ENCODE measurements around the gene FER. TPM values are rescaled to one million over a fixed set of nuclear protein-coding genes. Genes with fewer than 3 reads are reported as not detected.
A peak's percentile ranks its signal among the peaks of the same experiment; 100 is the strongest.

Gene FER
- polyA plus RNA-seq, 3 donors: 2.4 to 14.7 (median 6.2) TPM

GRCh38 chr5:109199799-109200620, 452.3 kb downstream of the FER start:
- Histone ChIP-seq H3K27ac (ENCODE audit: low read depth in 1 of 2, low read length in 2 of 2) (no peak overlapping the region), H3K9ac (ENCODE audit: insufficient read depth, low read length, poor library complexity, severe bottlenecking) (no peak overlapping the region), H3K36me3 (replicated peaks in 1 of 2; ENCODE audit: control insufficient read depth in 1 of 2, insufficient read depth in 2 of 2, low read length in 2 of 2) (no peaks in the 10 kb centered on the region), H3K4me1 (ENCODE audit: control insufficient read depth in 1 of 2, insufficient read depth in 2 of 2, low read length in 2 of 2) (no peaks in the 10 kb centered on the region), H3K27me3 (ENCODE audit: control insufficient read depth in 2 of 2, insufficient read depth in 2 of 2, low read length in 2 of 2) (no peaks in the 10 kb centered on the region), H3K4me2 (replicated peaks; ENCODE audit: extremely low read depth, low read length, poor library complexity, severe bottlenecking) (no peak overlapping the region), H3K79me2 (ENCODE audit: insufficient read depth, low read length) (no peaks in the 10 kb centered on the region), H3K4me3 (replicated peaks in 1 of 3; ENCODE audit: low read depth in 2 of 3, low read length in 3 of 3) (no peak overlapping the region), H3K9me3 (replicated peaks in 1 of 2; ENCODE audit: control insufficient read depth in 1 of 2, insufficient read depth in 1 of 2, low read length in 2 of 2) (no peaks in the 10 kb centered on the region), H4K20me1 (ENCODE audit: insufficient read depth, low read length) (no peaks in the 10 kb centered on the region), H2AFZ (ENCODE audit: insufficient read depth, low read depth, low read length, poor library complexity, severe bottlenecking) (no peak overlapping the region)
- Mint-ChIP-seq H3K36me3 (no peaks in the 10 kb centered on the region), H3K4me3 (no peak overlapping the region), H3K9me3 (peaks cover 2 to 11% (median 7%) of the 10 kb centered on the region in 7 donors), H3K27ac (peak overlapping the region in 1 of 7 donors; percentile 5), H3K4me1 (no peaks in the 10 kb centered on the region), H3K27me3 (ENCODE audit: low read depth in 3 of 3) (peaks cover 0 to 4% (median 2%) of the 10 kb centered on the region in 3 donors)
- intact Hi-C loops (cut with micrococcal nuclease): no loop called here
- DNase-seq: no peak
- 96% methylated on average over 4 of the region's 5 CpGs for WGBS (ENCODE audit: insufficient coverage)
- TF ChIP-seq, protein P1, sequence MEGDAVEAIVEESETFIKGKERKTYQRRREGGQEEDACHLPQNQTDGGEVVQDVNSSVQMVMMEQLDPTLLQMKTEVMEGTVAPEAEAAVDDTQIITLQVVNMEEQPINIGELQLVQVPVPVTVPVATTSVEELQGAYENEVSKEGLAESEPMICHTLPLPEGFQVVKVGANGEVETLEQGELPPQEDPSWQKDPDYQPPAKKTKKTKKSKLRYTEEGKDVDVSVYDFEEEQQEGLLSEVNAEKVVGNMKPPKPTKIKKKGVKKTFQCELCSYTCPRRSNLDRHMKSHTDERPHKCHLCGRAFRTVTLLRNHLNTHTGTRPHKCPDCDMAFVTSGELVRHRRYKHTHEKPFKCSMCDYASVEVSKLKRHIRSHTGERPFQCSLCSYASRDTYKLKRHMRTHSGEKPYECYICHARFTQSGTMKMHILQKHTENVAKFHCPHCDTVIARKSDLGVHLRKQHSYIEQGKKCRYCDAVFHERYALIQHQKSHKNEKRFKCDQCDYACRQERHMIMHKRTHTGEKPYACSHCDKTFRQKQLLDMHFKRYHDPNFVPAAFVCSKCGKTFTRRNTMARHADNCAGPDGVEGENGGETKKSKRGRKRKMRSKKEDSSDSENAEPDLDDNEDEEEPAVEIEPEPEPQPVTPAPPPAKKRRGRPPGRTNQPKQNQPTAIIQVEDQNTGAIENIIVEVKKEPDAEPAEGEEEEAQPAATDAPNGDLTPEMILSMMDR (IDR thresholded peaks at IDR 0.05): no peak

- H3K4me3 Mint-ChIP-seq: no peak overlapping the region
- H3K79me2 ChIP-seq (ENCODE audit: insufficient read depth, low read length): no peaks in the 10 kb centered on the region
- no peaks in the 10 kb centered on the region for H3K4me1 Mint-ChIP-seq
- H3K36me3 ChIP-seq (replicated peaks in 1 of 2; ENCODE audit: control insufficient read depth in 1 of 2, insufficient read depth in 2 of 2, low read length in 2 of 2): no peaks in the 10 kb centered on the region
- H3K27me3 ChIP-seq (ENCODE audit: control insufficient read depth in 2 of 2, insufficient read depth in 2 of 2, low read length in 2 of 2): no peaks in the 10 kb centered on the region
- no peak overlapping the region for H2AFZ ChIP-seq (ENCODE audit: insufficient read depth, low read depth, low read length, poor library complexity, severe bottlenecking)
- H4K20me1 ChIP-seq (ENCODE audit: insufficient read depth, low read length): no peaks in the 10 kb centered on the region
- intact Hi-C loops (cut with micrococcal nuclease): no loop called here
- peaks cover 15 to 35% (median 19%) of the 10 kb centered on the region in 7 donors for H3K9me3 Mint-ChIP-seq
- TF ChIP-seq, protein P1 (IDR thresholded peaks at IDR 0.05): no peak
- no peak for DNase-seq
- H3K4me2 ChIP-seq (replicated peaks; ENCODE audit: extremely low read depth, low read length, poor library complexity, severe bottlenecking): no peak overlapping the region
- H3K4me1 ChIP-seq (ENCODE audit: control insufficient read depth in 1 of 2, insufficient read depth in 2 of 2, low read length in 2 of 2): no peaks in the 10 kb centered on the region
- WGBS (ENCODE audit: insufficient coverage): 100% methylated on average over 1 of the region's 3 CpGs
- H3K4me3 ChIP-seq (replicated peaks in 1 of 3; ENCODE audit: low read depth in 2 of 3, low read length in 3 of 3): no peak overlapping the region
- H3K27me3 Mint-ChIP-seq (ENCODE audit: low read depth in 3 of 3): no peaks in the 10 kb centered on the region
- H3K36me3 Mint-ChIP-seq: no peaks in the 10 kb centered on the region
- H3K27ac ChIP-seq (ENCODE audit: low read depth in 1 of 2, low read length in 2 of 2): no peak overlapping the region
- peaks cover 3 to 9% of the 10 kb centered on the region in 2 donors for H3K9me3 ChIP-seq (replicated peaks in 1 of 2; ENCODE audit: control insufficient read depth in 1 of 2, insufficient read depth in 1 of 2, low read length in 2 of 2)
- H3K27ac Mint-ChIP-seq: no peak overlapping the region
- no peak overlapping the region for H3K9ac ChIP-seq (ENCODE audit: insufficient read depth, low read length, poor library complexity, severe bottlenecking)
Observed at GRCh38 chr5:109215040-109215439, 467.3 kb downstream of the FER start.

Measured in CD14-positive monocyte (primary cell).